SJSA1 (cell line): ENCODE data around the gene PTPRD. TPM values are rescaled to one million over a fixed set of nuclear protein-coding genes. Genes with fewer than 3 reads are reported as not detected.

Experiments used
- DNase-seq, 2 experiments: peaks; one replicate each; pipeline ENCODE4 v3.0.0-alpha.2; 2015 to 2020; ENCODE audit warnings: low spot score in 2 of 2, low read depth in 1 of 2
- H3K27ac ChIP-seq: fragments of 250-450 bp; sonication (Bioruptor Pico); 2 replicates; pipeline ENCODE4 v1.5.1; 2020; ENCODE audit warnings: mild to moderate bottlenecking, moderate library complexity
- H3K27me3 ChIP-seq: fragments of 250-450 bp; sonication (Bioruptor Pico); replicated peaks from 2 replicates; pipeline ENCODE4 v1.5.1; 2020; ENCODE audit warnings: mild to moderate bottlenecking, moderate library complexity
- H3K36me3 ChIP-seq: fragments of 250-450 bp; sonication (Bioruptor Pico); 2 replicates; pipeline ENCODE4 v1.5.1; 2020; ENCODE audit warnings: mild to moderate bottlenecking
- H3K4me1 ChIP-seq: fragments of 250-450 bp; sonication (Bioruptor Pico); replicated peaks from 2 replicates; pipeline ENCODE4 v1.6.1; 2021; ENCODE audit warnings: mild to moderate bottlenecking
- H3K4me3 ChIP-seq: fragments of 250-450 bp; sonication (Bioruptor Pico); 2 replicates; pipeline ENCODE4 v1.5.1; 2020; ENCODE audit warnings: mild to moderate bottlenecking
- H3K9me3 ChIP-seq: fragments of 250-450 bp; sonication (Bioruptor Pico); replicated peaks from 2 replicates; pipeline ENCODE4 v1.5.1; 2020; ENCODE audit warnings: mild to moderate bottlenecking
- total RNA-seq: library from RNA; depleted of rRNA; stranded (reverse); fragments of >200 nt; shearing (Covaris generic); gene quantifications from 2 replicates; pipeline ENCODE4 v1.2.3, GENCODE V29; 2014

The PTPRD gene
- total RNA-seq, 1 experiment from 2014 or later, result not detected

DNA sequence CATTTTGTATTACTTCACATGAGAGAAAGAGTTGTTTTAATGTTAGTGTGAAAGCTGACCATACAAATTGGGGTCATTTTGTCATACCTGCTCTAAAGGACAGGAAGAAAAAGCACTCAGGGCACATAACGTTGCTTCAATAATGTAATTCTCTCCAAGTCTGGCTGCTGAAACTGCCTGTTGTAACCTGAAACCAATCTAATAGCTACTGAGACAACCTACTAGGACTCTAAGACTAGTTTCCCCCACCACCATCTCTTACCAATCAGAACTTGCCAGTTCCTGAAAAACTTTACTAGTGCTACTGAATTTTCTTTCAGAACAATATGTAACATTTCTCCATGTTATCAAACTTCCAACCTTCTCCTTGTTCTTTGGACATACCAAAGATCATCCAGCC lies 374.7 kb downstream of the PTPRD start:
- DNase-seq, result no peak
- Histone ChIP-seq H3K9me3 (no peaks in the 10 kb centered on the region), H3K27ac (no peak overlapping the region), H3K36me3 (no peaks in the 10 kb centered on the region), H3K4me3 (no peak overlapping the region), H3K4me1 (no peaks in the 10 kb centered on the region), H3K27me3 (no peaks in the 10 kb centered on the region)

DNA sequence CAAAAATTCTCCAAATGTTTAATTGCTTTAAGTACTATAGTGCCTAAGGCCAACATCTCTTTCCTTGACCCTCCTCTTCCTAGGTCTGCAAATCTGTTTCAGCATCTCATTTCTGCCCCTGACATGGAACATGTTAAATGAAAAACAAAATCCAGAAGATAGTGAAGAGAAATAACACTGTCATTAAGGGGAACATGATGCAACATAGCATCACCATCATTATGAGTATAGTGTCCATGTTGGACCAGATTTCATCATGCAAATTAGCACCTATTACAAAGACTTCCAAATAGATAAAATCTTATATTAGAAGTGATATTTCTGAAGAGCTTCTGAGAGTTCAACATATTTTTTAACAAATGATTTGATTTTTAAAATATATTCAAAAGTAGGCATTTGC lies 375.2 kb downstream of the PTPRD start:
- H3K27me3 ChIP-seq, result no peaks in the 10 kb centered on the region
- no peaks in the 10 kb centered on the region for H3K4me1 ChIP-seq
- no peaks in the 10 kb centered on the region for H3K9me3 ChIP-seq
- H3K36me3 ChIP-seq, result no peaks in the 10 kb centered on the region
- H3K4me3 ChIP-seq, result no peak overlapping the region
- no peak overlapping the region for H3K27ac ChIP-seq
- DNase-seq, result no peak

GRCh38 chr9:10236161-10236560 lies 376.6 kb downstream of the PTPRD start:
- DNase-seq, result no peak
- Histone ChIP-seq H3K27ac (no peak overlapping the region), H3K9me3 (no peaks in the 10 kb centered on the region), H3K4me3 (no peak overlapping the region), H3K27me3 (no peaks in the 10 kb centered on the region), H3K4me1 (no peaks in the 10 kb centered on the region), H3K36me3 (no peaks in the 10 kb centered on the region)

GRCh38 chr9:10235376-10235775 lies 377.4 kb downstream of the PTPRD start:
- H3K4me1 ChIP-seq, result no peaks in the 10 kb centered on the region
- no peak for DNase-seq
- H3K36me3 ChIP-seq, result no peaks in the 10 kb centered on the region
- H3K27me3 ChIP-seq, result no peaks in the 10 kb centered on the region
- no peak overlapping the region for H3K4me3 ChIP-seq
- no peaks in the 10 kb centered on the region for H3K9me3 ChIP-seq
- H3K27ac ChIP-seq, result no peak overlapping the region

DNA sequence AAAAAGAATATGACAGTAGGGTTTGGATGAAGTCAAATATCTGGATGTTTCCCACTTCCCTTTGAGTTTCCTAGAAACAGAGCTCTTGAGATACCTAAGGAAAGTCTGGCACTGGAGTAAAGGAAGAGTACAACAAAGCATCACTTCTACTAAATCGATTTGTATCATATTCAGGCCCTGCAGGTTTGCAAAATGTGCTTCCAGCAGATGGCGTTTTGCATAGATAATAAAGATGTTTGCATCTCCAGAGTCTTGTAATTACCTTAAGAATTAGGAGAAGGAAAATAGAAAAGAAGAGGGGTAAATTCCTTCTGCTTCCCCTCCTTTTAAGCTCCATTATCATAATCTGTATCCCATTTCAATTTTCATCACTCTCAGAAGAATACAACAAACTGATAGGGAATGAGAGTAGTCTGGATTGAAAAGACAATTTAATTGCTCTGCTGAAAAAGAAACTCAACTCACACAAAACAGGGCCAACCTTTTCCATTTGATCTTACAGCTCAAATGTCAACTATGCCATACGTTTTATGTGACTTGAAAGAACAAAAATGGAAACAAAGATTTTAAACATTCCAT lies 380.4 kb downstream of the PTPRD start:
- Histone ChIP-seq H3K4me3 (no peak overlapping the region), H3K27ac (no peak overlapping the region), H3K36me3 (no peaks in the 10 kb centered on the region), H3K4me1 (no peaks in the 10 kb centered on the region), H3K27me3 (no peaks in the 10 kb centered on the region), H3K9me3 (no peaks in the 10 kb centered on the region)
- no peak for DNase-seq

DNA sequence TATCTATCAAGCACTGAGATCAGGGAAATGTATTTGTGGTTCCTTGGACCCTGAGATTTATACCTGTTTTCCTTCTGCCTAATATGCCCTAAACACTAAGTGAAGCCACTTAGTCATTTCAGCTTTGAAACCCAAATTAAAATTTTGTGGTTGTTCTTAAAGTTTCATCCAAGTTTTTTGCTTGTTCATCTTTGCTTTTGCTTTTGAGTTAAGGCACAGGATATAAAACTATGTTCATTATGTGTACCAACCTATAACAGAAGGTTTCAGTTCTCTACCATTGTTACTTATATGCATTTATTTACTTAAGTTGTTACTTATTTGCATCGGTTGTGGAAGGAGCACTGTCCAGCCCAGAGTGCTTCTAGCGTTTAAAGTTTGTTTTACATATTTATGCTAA lies 382.3 kb downstream of the PTPRD start:
- no peaks in the 10 kb centered on the region for H3K27me3 ChIP-seq
- no peak overlapping the region for H3K27ac ChIP-seq
- H3K4me3 ChIP-seq, result no peak overlapping the region
- DNase-seq, result no peak
- no peaks in the 10 kb centered on the region for H3K36me3 ChIP-seq
- no peaks in the 10 kb centered on the region for H3K4me1 ChIP-seq
- H3K9me3 ChIP-seq, result no peaks in the 10 kb centered on the region

GRCh38 chr9:10228082-10228481 lies 384.7 kb downstream of the PTPRD start:
- H3K4me3 ChIP-seq, result no peak overlapping the region
- no peaks in the 10 kb centered on the region for H3K9me3 ChIP-seq
- no peak overlapping the region for H3K27ac ChIP-seq
- DNase-seq, result no peak
- no peaks in the 10 kb centered on the region for H3K36me3 ChIP-seq
- H3K27me3 ChIP-seq, result no peaks in the 10 kb centered on the region
- H3K4me1 ChIP-seq, result no peaks in the 10 kb centered on the region

GRCh38 chr9:10226996-10227395 lies 385.8 kb downstream of the PTPRD start:
- H3K4me3 ChIP-seq, result no peak overlapping the region
- H3K27me3 ChIP-seq, result no peaks in the 10 kb centered on the region
- no peaks in the 10 kb centered on the region for H3K9me3 ChIP-seq
- H3K36me3 ChIP-seq, result no peaks in the 10 kb centered on the region
- H3K4me1 ChIP-seq, result no peaks in the 10 kb centered on the region
- no peak overlapping the region for H3K27ac ChIP-seq
- DNase-seq, result no peak

DNA sequence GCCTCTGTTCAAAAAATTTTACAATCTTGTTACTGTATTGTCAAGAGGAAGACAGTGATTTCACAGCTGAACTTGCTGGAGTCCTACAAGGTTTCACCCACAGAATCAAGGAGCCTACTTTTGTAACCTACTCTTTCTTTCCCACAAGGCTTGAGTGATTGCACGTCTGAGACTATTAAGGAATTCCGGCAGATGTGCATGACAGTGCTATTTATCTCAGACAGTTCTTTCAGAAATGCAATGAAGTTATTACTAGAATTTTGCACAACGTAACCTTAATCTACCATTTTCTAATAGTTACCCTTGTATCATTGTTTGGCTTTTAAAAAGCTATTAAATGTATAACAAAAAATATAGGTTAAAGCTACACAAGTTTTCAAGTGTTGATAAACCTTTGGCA lies 400.1 kb downstream of the PTPRD start:
- no peak for DNase-seq
- Histone ChIP-seq H3K9me3 (no peaks in the 10 kb centered on the region), H3K36me3 (no peaks in the 10 kb centered on the region), H3K27ac (no peak overlapping the region), H3K4me1 (no peaks in the 10 kb centered on the region), H3K27me3 (no peaks in the 10 kb centered on the region), H3K4me3 (no peak overlapping the region)

- DNase-seq, result no peak
- no peaks in the 10 kb centered on the region for H3K9me3 ChIP-seq
- no peak overlapping the region for H3K27ac ChIP-seq
- H3K4me3 ChIP-seq, result no peak overlapping the region
- no peaks in the 10 kb centered on the region for H3K27me3 ChIP-seq
- no peaks in the 10 kb centered on the region for H3K36me3 ChIP-seq
- H3K4me1 ChIP-seq, result no peaks in the 10 kb centered on the region
Measured at GRCh38 chr9:10208691-10209069, 404.1 kb downstream of the PTPRD start.

GRCh38 chr9:10204276-10204675 lies 408.5 kb downstream of the PTPRD start:
- Histone ChIP-seq H3K36me3 (no peaks in the 10 kb centered on the region), H3K27me3 (no peaks in the 10 kb centered on the region), H3K4me3 (no peak overlapping the region), H3K27ac (no peak overlapping the region), H3K9me3 (no peaks in the 10 kb centered on the region), H3K4me1 (no peaks in the 10 kb centered on the region)
- DNase-seq, result no peak

DNA sequence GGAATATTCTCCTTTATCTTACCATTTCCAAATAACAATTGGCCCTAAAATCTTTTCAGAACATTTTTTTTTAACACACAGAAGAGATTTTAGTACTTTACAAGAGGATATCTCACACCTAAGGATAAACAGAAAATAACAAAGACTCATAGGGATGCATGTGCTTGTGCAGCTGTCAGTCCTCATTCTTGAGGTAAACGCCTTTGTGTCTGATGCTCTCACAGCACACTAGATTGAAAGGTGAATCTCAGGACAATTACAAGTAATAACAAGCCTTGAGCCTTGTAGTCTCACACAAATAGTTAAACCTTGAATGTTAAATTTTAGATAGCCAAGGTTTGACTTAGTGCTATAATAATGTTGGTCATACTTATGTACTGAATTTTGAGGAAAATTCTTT lies 439.2 kb downstream of the PTPRD start:
- no peaks in the 10 kb centered on the region for H3K36me3 ChIP-seq
- no peaks in the 10 kb centered on the region for H3K4me1 ChIP-seq
- no peak for DNase-seq
- no peaks in the 10 kb centered on the region for H3K9me3 ChIP-seq
- H3K27me3 ChIP-seq, result no peaks in the 10 kb centered on the region
- H3K27ac ChIP-seq, result no peak overlapping the region
- H3K4me3 ChIP-seq, result no peak overlapping the region

- Histone ChIP-seq H3K36me3 (no peaks in the 10 kb centered on the region), H3K4me1 (no peaks in the 10 kb centered on the region), H3K9me3 (no peaks in the 10 kb centered on the region), H3K27me3 (no peaks in the 10 kb centered on the region), H3K27ac (no peak overlapping the region), H3K4me3 (no peak overlapping the region)
- DNase-seq, result no peak
Measured at GRCh38 chr9:10172476-10172875, 440.3 kb downstream of the PTPRD start.

DNA sequence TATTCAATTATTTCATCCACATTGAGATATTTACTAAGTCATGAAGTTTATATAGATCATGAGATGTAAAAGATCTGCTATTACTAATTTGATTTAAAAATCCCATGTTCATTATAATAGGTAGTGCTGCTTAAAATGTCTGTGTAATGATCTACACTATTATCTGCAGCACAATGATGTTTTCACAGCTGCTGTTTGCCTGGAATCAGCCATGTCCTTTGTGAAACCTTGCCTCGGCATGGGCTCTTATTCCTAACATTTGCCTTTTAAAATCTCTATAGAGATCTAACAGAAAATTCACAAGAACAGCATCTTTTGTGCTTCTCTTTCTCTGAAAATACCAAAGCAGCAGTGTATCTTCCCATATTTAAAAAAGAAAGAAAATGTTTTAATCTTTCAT lies 444.6 kb downstream of the PTPRD start:
- H3K36me3 ChIP-seq, result no peaks in the 10 kb centered on the region
- no peak for DNase-seq
- H3K27ac ChIP-seq, result no peak overlapping the region
- no peak overlapping the region for H3K4me3 ChIP-seq
- no peaks in the 10 kb centered on the region for H3K27me3 ChIP-seq
- no peaks in the 10 kb centered on the region for H3K4me1 ChIP-seq
- H3K9me3 ChIP-seq, result no peaks in the 10 kb centered on the region

DNA sequence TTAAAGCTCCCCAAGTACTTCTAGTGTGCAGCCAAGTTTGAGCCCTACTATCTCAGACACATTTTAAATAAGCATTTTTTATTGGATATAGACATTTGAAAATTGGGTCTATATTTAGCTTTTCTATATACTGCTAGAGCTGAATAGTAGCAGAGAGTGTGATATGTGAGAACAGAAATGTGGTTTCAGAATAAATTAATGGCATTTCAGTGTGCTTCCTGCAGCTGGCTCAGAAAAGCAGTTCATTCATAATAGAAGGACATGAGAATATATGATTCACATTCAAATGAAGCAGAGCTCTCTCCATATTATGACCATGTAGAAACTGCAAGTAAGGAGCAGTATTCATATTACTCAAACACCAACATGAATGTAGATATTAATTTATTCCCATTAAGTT lies 464.0 kb downstream of the PTPRD start:
- Histone ChIP-seq H3K9me3 (no peaks in the 10 kb centered on the region), H3K4me3 (no peak overlapping the region), H3K4me1 (no peaks in the 10 kb centered on the region), H3K27ac (no peak overlapping the region), H3K27me3 (no peaks in the 10 kb centered on the region), H3K36me3 (no peaks in the 10 kb centered on the region)
- no peak for DNase-seq
